GM18951 (cell line): ENCODE data around the gene IMMP2L.
"Not testable (repeated sequence)": the region's sequence is repeated elsewhere in the genome, so short reads cannot be mapped to it uniquely, and the experiment has no call there.

ENCODE experiments used
- POLR2A ChIP-seq: IDR thresholded peaks from 4 replicates; pipeline ENCODE4 v1.6.1; 2011; ENCODE audit warnings: mild to moderate bottlenecking; ENCODE audit not compliant: insufficient read length, insufficient read depth; ENCODE audit errors: extremely low read depth
- in situ Hi-C: fragments of 300-500 bp; cut with MboI; formaldehyde crosslinking; loops from one replicate; pipeline ENCODE4 v1.12.0; 2022; ENCODE audit warnings: low sequenced_read_pairs, mixed read lengths, inconsistent platforms; ENCODE audit not compliant: unreplicated experiment

The IMMP2L gene

GRCh38 chr7:111324776-111325175 lies 237.5 kb downstream of the IMMP2L start:
- no peak for TF ChIP-seq POLR2A
- in situ Hi-C loops = no loop called here

GRCh38 chr7:111324228-111324627 lies 238.1 kb downstream of the IMMP2L start:
- in situ Hi-C loops = no loop called here

GRCh38 chr7:111323670-111324069 lies 238.6 kb downstream of the IMMP2L start:
- in situ Hi-C loops = not testable (repeated sequence)

More at GRCh38 chr7:111324228-111324627, 238.1 kb downstream of the IMMP2L start:
- no peak for TF ChIP-seq POLR2A

- no peak for TF ChIP-seq POLR2A
- in situ Hi-C loops = no loop called here
Observed at GRCh38 chr7:111320133-111320532, 242.2 kb downstream of the IMMP2L start.

GRCh38 chr7:111312966-111313365 lies 249.3 kb downstream of the IMMP2L start:
- in situ Hi-C loops = no loop called here
- no peak for TF ChIP-seq POLR2A

- no peak for TF ChIP-seq POLR2A
- in situ Hi-C loops = no loop called here
Observed at GRCh38 chr7:111308691-111309090, 253.6 kb downstream of the IMMP2L start.

GRCh38 chr7:111301891-111302290 lies 260.4 kb downstream of the IMMP2L start:
- no peak for TF ChIP-seq POLR2A
- in situ Hi-C loops = no loop called here

- no peak for TF ChIP-seq POLR2A
- in situ Hi-C loops = no loop called here
Observed at GRCh38 chr7:111294494-111294893, 267.8 kb downstream of the IMMP2L start.

GRCh38 chr7:111292026-111292470 lies 270.2 kb downstream of the IMMP2L start:
- in situ Hi-C loops = no loop called here
- no peak for TF ChIP-seq POLR2A

- in situ Hi-C loops = no loop called here
- no peak for TF ChIP-seq POLR2A
Observed at GRCh38 chr7:111290982-111291381, 271.3 kb downstream of the IMMP2L start.

GRCh38 chr7:111290419-111290818 lies 271.9 kb downstream of the IMMP2L start:
- no peak for TF ChIP-seq POLR2A
- in situ Hi-C loops = no loop called here

GRCh38 chr7:111288441-111288840 lies 273.9 kb downstream of the IMMP2L start:
- in situ Hi-C loops = not testable (repeated sequence)

- in situ Hi-C loops = no loop called here
- TF ChIP-seq POLR2A = no peak
Observed at GRCh38 chr7:111282626-111283025, 279.7 kb downstream of the IMMP2L start.

- in situ Hi-C loops = no loop called here
- no peak for TF ChIP-seq POLR2A
Observed at GRCh38 chr7:111274857-111275256, 287.4 kb downstream of the IMMP2L start.

GRCh38 chr7:111272092-111272491 lies 290.2 kb downstream of the IMMP2L start:
- in situ Hi-C loops = no loop called here
- no peak for TF ChIP-seq POLR2A

- in situ Hi-C loops = not testable (repeated sequence)
Observed at GRCh38 chr7:111270794-111271193, 291.5 kb downstream of the IMMP2L start.
